Activated naive CD4-positive, alpha-beta T cell treated with anti-CD3 and anti-CD28 coated beads, Interleukin-2, amount 50 U/mL, for 24 hours (primary cell): ENCODE measurements around the gene ALDH5A1.

Experiments used
- H3K27ac Mint-ChIP-seq: one replicate; pipeline ENCODE4 v1.8.0; 2021; ENCODE audit warnings: mild to moderate bottlenecking, mixed read lengths
- H3K27me3 Mint-ChIP-seq: one replicate; pipeline ENCODE4 v1.8.0; 2021; ENCODE audit warnings: mixed read lengths
- H3K36me3 Mint-ChIP-seq: one replicate; pipeline ENCODE4 v1.8.0; 2021; ENCODE audit warnings: mixed read lengths
- H3K4me1 Mint-ChIP-seq: one replicate; pipeline ENCODE4 v1.8.0; 2021; ENCODE audit warnings: mixed read lengths
- H3K4me3 Mint-ChIP-seq: one replicate; pipeline ENCODE4 v1.8.0; 2021; ENCODE audit warnings: mild to moderate bottlenecking, mixed read lengths
- H3K9me3 Mint-ChIP-seq: one replicate; pipeline ENCODE4 v1.8.0; 2021; ENCODE audit warnings: mixed read lengths

Gene ALDH5A1

DNA sequence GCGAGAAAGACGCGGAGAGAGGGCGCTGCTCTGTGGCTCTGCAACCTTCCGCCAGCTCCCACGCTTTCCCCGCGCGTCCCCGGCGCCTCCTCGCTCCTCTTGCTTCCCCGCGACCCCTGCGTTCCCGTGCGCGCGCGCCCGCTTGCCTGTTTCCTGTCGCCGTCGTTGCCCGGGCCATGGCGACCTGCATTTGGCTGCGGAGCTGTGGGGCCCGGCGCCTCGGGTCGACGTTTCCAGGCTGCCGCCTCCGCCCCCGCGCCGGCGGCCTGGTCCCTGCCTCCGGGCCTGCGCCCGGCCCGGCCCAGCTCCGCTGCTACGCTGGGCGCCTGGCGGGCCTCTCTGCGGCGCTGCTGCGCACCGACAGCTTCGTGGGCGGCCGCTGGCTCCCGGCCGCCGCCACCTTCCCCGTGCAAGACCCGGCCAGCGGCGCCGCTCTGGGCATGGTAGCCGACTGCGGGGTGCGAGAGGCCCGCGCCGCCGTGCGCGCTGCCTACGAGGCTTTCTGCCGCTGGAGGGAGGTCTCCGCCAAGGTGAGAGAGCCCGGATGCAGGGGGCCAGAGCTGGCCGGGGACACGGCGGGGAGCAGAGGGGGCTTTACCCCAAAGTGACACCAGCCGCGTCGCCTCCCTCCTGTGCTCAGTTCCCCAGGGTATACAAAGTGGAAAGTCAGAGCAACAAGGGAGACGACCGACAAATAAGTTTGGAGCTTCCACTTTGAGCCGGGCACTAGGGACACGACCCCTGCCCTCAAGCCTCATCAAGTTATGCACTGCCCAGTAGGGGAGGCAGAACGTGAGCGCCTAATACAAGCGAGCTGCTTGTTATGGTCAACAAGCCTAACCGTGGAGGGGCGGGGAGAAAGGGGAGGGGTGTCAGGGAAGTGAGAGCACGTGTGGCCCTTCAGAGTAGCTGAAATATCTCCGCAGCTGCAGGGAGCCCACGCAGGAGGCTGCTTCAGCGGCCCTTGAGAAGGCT is at the start of gene ALDH5A1:
Gene ALDH5A1 (plus strand): TSS at position 149 of the 975 bp plus-strand sequence. CDS start 28 bp downstream, at position 177.
- H3K4me1 Mint-ChIP-seq: peaks cover 29% of the 10 kb centered on the region
- H3K27me3 Mint-ChIP-seq: no peaks in the 10 kb centered on the region
- no peaks in the 10 kb centered on the region for H3K9me3 Mint-ChIP-seq
- peaks cover 13% of the 10 kb centered on the region for H3K36me3 Mint-ChIP-seq
- peak within 1 kb of the TSS; percentile 88 for H3K4me3 Mint-ChIP-seq
- H3K27ac Mint-ChIP-seq: peak within 1 kb of the TSS; percentile 86

DNA sequence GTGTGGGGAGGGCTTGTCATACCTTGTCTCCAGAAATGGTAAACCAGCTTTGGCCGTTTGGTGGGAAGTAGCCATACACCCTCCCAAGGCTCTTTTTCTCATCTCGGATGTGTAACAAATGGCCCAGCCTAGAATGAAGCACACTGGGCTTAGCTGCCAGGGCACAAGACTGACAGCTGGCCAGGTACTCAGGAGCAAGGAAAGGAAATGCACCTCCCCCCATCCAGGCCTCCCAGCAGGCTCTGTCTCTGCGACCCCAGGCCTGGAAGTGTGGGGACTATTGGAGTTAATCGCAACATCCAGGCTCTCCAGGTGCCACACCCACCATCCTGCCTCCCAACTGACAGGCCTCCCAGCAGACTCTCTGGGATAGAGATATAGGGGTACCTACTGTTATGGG is 49.1 kb upstream of the ALDH5A1 start:
- no peaks in the 10 kb centered on the region for H3K9me3 Mint-ChIP-seq
- H3K27me3 Mint-ChIP-seq: no peaks in the 10 kb centered on the region
- H3K27ac Mint-ChIP-seq: no peak overlapping the region
- H3K4me1 Mint-ChIP-seq: no peaks in the 10 kb centered on the region
- no peaks in the 10 kb centered on the region for H3K36me3 Mint-ChIP-seq
- no peak overlapping the region for H3K4me3 Mint-ChIP-seq

DNA sequence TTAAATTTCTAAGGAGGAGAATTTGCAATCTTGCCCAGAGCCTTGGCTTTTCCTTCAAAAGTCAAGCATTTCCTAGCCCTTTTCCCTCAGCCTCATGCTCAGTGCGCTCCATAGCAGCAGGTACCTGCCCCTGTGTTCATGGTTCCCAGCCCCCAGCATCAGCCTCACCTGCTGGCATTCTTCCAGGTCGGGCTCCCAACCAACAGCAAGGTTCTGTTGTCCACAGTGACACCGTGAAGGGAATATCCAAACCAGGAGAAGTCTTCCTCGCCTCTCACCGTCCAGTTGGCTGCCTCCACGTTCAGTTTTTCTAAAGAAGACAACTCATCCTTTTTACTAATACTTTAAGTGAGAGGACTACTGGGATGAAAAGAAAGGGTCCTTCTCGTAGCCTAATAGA is 48.1 kb upstream of the ALDH5A1 start:
- H3K4me3 Mint-ChIP-seq: no peak overlapping the region
- H3K4me1 Mint-ChIP-seq: no peaks in the 10 kb centered on the region

DNA sequence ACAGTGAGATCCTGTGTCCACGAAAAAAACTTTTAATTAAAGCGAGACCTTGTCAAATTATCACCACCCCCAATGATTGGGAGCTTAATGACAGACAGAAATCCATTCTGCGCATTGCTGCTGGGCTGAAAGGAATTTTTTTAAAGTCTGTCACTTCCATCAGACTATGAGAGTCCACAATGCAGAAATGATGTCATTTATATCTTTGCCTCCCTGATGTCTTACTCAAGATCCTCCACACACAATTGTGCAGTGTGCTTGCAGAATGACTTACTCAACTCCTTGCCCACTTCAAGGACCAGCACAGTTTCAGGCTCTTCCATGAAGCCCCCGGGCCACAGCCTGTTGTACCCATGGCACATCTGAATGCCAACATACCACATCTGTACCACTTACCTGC is 46.4 kb upstream of the ALDH5A1 start:
- Mint-ChIP-seq H3K4me3 (no peak overlapping the region), H3K27me3 (no peaks in the 10 kb centered on the region), H3K36me3 (no peaks in the 10 kb centered on the region), H3K9me3 (no peaks in the 10 kb centered on the region), H3K4me1 (no peaks in the 10 kb centered on the region), H3K27ac (no peak overlapping the region)

More for the DNA sequence above, 48.1 kb upstream of the ALDH5A1 start:
- Mint-ChIP-seq H3K27me3 (no peaks in the 10 kb centered on the region), H3K27ac (no peak overlapping the region), H3K36me3 (no peaks in the 10 kb centered on the region), H3K9me3 (no peaks in the 10 kb centered on the region)

DNA sequence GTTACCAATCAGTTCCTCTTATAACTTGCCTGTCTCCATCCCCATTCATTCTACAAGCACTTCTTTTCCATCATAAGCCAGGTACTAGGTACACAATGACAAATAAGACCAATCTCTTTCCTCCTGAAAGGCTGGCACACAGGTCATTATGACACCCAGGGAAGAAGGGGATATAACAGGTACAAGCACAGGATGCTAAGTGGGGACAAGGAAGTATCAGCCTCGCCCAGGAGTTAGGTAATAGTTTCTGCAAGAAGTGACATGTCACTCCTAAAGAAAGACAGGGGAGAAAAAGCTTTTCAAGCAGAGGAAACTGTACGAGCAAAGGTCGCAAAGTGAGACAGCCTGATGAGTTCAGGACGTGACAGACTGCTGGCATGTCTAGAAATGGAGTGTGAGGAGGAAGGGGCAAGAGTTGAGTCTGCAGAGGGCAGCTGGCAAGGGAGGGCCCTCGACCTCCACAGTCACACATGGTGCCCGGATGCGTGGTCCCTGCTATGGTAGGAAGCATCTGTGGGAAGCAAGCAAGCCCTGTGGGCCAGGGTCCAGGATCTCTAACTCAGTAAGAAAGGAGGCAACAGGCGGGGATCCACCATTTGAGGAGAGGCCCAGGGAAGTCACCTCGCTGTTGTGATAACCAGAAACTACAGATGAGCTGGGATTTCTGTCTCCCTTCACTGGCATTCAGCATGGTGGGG is 45.8 kb upstream of the ALDH5A1 start:
- H3K4me3 Mint-ChIP-seq: no peak overlapping the region
- H3K27ac Mint-ChIP-seq: no peak overlapping the region
- no peaks in the 10 kb centered on the region for H3K4me1 Mint-ChIP-seq
- H3K36me3 Mint-ChIP-seq: no peaks in the 10 kb centered on the region
- no peaks in the 10 kb centered on the region for H3K27me3 Mint-ChIP-seq
- no peaks in the 10 kb centered on the region for H3K9me3 Mint-ChIP-seq

DNA sequence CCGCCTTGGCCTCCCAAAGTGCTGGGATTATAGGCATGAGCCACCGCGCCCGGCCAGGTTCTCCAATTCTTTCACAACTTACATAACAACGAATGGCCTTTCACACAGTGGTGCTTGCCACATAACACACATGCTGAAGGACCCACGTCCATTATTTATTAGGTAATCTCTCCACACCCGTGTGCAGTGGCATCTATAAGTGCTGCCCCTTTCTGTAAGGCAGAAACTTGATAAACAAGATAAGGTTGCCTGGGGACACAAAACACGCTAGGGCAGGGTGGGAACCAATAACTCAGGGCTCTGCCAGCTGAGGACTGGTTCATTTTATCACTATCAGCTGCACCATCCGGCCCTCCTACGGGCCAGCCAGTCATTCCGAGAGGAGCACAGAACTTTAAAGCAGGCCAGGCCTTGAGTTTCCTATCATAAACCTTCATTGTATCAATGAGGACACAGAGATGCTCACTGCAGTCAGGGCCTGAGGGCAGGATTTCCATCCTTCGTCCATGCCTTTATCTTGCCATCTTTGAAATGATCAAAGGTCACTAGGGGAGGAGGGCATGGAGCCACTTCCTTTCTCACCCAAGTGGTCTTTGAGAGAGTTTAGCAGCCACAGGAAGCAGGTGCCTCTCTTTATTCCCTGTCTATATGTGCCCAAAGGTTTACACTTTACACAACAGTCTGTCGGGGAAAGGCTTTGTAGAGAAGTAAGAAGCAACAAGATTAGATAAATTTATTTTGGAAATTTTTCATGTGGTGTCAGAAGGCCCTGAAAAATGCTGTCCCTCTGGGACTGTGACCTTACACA is 43.0 kb upstream of the ALDH5A1 start:
- H3K36me3 Mint-ChIP-seq: no peaks in the 10 kb centered on the region
- H3K4me3 Mint-ChIP-seq: no peak overlapping the region
- no peaks in the 10 kb centered on the region for H3K4me1 Mint-ChIP-seq
- no peaks in the 10 kb centered on the region for H3K27me3 Mint-ChIP-seq
- H3K9me3 Mint-ChIP-seq: no peaks in the 10 kb centered on the region
- H3K27ac Mint-ChIP-seq: no peak overlapping the region

DNA sequence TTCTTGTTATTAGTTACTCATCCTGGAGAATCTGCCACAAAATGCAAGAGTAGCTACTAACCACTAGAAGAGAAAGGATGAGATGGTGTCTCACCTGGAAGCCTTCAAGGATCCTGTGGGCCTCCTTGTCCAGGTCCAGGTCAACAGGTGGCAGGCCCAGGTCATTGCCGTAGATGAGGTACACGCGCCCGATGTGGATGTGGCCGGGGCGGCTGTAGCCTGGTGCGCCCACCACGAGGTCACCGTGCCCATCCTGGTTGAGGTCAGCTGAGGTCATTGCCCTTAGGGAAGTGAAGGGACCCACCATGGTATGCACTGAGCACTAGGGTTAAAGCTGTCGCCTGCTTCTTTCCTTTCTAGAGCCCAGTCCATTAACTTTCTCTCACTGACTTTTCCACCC is 40.8 kb upstream of the ALDH5A1 start:
- H3K27ac Mint-ChIP-seq: no peak overlapping the region

DNA sequence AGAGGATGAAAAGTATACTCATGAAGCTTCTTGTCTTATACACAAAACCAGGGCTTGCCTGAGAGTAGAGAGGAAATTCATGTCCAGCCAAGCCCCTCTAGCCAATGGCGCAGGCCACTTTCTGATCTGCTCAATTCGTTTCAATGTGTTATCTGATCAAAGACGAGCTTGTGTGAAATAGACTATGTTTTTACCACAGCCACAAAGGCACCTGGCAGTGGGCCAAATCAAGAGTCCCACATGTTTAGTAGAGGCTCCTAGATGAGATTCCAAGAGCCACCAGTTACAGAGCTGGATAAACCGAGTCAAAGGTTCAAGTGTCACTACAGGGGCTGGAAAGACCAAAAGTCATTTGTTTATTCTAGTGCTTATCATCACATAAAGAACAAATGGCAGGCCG is 40.3 kb upstream of the ALDH5A1 start:
- no peaks in the 10 kb centered on the region for H3K27me3 Mint-ChIP-seq
- H3K4me1 Mint-ChIP-seq: no peaks in the 10 kb centered on the region
- peaks cover 2% of the 10 kb centered on the region for H3K36me3 Mint-ChIP-seq

More for the DNA sequence above, 40.8 kb upstream of the ALDH5A1 start:
- Mint-ChIP-seq H3K9me3 (no peaks in the 10 kb centered on the region), H3K4me1 (no peaks in the 10 kb centered on the region), H3K27me3 (no peaks in the 10 kb centered on the region), H3K36me3 (peaks cover 2% of the 10 kb centered on the region), H3K4me3 (no peak overlapping the region)

DNA sequence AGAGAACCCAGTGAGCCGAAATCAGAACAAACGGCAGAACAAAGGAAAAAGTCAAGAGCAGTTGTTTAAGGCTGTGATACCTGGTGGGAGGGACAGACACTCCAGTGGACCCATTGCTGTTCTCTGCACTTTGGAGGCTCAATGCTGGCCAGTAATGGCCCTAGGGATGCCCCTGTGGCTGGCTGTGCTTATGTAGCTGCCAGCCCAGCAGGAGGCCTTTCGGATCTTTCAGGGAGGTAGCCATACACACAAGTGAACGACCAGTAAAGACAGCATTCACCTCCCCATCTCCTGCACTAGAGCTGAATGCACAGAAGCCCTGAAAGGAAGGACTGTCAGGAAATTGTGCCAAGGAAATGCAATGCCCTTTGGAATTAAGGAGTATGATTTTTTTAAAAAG is 39.7 kb upstream of the ALDH5A1 start:
- no peaks in the 10 kb centered on the region for H3K27me3 Mint-ChIP-seq
- no peak overlapping the region for H3K4me3 Mint-ChIP-seq
- H3K9me3 Mint-ChIP-seq: no peaks in the 10 kb centered on the region
- no peaks in the 10 kb centered on the region for H3K4me1 Mint-ChIP-seq
- H3K27ac Mint-ChIP-seq: no peak overlapping the region
- peaks cover 2% of the 10 kb centered on the region for H3K36me3 Mint-ChIP-seq

More for the DNA sequence above, 40.3 kb upstream of the ALDH5A1 start:
- Mint-ChIP-seq H3K27ac (no peak overlapping the region), H3K4me3 (no peak overlapping the region), H3K9me3 (no peaks in the 10 kb centered on the region)

DNA sequence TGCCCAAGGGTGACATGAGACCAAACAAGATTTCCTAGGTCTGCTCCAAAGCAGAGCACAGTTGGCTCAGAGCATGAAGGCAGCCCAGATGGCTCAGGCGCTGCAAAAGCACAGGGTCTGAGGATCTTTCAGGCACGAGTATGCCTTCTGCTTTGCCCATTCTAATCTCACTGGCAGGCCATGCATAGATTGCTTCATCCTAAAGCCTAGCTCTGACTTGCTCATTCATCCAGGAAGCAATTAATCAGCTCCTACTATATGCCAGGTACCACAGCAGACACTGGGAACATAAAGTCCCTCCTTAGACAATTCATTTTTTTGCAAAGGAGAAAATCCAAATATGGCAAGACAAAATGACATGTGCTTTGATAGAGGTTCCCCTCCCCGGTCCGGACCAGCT is 36.6 kb upstream of the ALDH5A1 start:
- Mint-ChIP-seq H3K4me3 (no peak overlapping the region), H3K27ac (no peak overlapping the region), H3K27me3 (no peaks in the 10 kb centered on the region), H3K9me3 (no peaks in the 10 kb centered on the region), H3K36me3 (peaks cover 2% of the 10 kb centered on the region), H3K4me1 (no peaks in the 10 kb centered on the region)

DNA sequence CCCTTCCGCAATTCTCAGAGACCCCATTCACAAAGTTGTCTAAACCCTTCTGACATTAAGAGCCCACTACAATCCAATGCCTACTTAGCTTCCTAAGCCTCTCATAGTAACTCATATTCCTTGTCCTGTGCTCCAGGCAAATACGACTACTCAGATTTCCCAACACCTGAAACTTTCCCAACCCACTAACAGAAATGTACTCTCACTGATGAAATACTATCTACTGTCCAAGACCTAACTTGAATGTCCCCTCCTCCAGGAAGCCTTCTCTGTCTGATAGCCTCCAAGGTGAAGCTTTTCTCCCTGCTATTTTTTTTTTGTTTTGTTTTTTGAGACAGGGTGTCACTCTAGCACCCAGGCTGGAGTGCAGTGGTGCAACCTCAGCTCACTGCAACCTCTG is 35.8 kb upstream of the ALDH5A1 start:
- H3K27ac Mint-ChIP-seq: no peak overlapping the region
- H3K36me3 Mint-ChIP-seq: peaks cover 2% of the 10 kb centered on the region
- H3K4me1 Mint-ChIP-seq: no peaks in the 10 kb centered on the region
- H3K9me3 Mint-ChIP-seq: no peaks in the 10 kb centered on the region
- H3K27me3 Mint-ChIP-seq: no peaks in the 10 kb centered on the region
- H3K4me3 Mint-ChIP-seq: no peak overlapping the region

DNA sequence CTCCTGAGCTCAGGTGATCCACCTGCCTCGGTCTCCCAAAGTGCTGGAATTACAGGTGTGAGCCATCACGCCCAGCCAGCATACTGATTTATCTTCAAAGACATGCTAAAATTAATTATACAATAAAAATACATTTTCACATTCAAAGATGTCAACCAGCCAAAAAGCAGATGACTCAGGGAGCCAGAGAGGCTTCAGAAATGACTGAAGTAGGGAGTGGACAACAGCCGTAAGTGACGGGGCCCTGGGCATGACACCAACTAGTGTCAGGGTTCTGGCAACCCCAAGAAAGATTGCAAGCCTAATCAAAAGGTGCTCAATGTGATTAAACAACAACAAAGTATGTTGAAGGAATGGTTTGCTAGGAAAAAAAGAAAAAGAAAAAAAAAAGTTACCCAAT is 33.8 kb upstream of the ALDH5A1 start:
- Mint-ChIP-seq H3K36me3 (peaks cover 2% of the 10 kb centered on the region), H3K9me3 (no peaks in the 10 kb centered on the region), H3K27me3 (no peaks in the 10 kb centered on the region), H3K4me3 (no peak overlapping the region), H3K4me1 (no peaks in the 10 kb centered on the region), H3K27ac (no peak overlapping the region)

DNA sequence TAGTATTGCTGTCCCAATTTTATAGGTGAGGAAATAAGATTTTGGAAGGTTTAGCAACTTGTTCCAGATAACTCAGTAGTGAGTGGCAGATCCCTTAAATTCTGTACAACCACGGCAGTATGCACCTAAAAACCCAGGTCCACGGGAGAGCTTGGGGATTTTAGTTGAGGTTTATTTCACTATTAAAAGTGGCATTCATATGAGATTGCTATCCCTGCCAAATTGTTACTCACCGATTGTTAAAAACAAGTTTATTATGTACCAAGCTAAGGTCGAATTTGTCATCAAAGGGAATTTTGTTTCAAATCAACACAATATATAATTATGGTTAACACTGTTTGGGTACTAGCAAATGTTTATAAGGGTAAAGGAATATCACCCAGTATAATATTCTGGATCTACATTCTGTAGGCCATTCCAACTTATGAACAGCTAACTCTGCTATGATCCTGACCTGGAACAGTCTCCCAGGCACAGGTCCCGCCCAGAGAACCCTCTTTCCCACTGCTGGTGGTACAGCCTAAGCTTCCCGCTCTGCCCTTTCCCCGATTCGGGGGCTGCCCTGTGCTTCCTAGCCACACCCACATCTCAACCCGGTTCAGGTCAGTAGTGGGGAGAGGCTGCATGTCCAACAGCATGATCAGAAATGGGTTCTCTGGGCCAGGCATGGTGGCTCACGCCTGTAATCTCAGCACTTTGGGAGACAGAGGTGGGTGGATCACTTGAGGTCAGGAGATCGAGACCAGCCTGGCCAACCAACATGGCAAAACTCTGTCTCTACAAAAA is 30.3 kb upstream of the ALDH5A1 start:
- Mint-ChIP-seq H3K4me1 (no peaks in the 10 kb centered on the region), H3K36me3 (no peaks in the 10 kb centered on the region), H3K4me3 (no peak overlapping the region), H3K9me3 (no peaks in the 10 kb centered on the region), H3K27ac (no peak overlapping the region), H3K27me3 (no peaks in the 10 kb centered on the region)

DNA sequence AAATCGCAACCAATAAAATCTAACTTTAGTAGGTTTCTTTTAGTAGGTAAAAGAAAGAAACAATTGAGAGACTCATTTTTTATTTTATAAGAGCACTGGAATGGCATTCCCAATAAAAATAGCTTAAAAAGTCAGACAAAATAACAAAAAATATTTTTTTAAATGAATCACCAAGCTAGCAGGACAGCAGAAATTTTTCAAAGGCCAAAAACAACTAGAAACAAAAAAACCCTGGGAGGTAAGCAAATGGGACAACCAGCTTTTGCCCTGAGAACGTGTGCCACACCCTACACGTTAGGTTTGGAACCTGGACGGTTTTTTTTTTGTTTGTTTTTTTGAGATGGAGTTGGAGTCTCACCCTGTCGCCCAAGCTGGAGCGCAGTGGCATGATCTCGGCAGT is 25.0 kb upstream of the ALDH5A1 start:
- no peaks in the 10 kb centered on the region for H3K4me1 Mint-ChIP-seq
- no peaks in the 10 kb centered on the region for H3K36me3 Mint-ChIP-seq
- no peak overlapping the region for H3K27ac Mint-ChIP-seq
- H3K4me3 Mint-ChIP-seq: no peak overlapping the region
- no peaks in the 10 kb centered on the region for H3K9me3 Mint-ChIP-seq
- no peaks in the 10 kb centered on the region for H3K27me3 Mint-ChIP-seq

DNA sequence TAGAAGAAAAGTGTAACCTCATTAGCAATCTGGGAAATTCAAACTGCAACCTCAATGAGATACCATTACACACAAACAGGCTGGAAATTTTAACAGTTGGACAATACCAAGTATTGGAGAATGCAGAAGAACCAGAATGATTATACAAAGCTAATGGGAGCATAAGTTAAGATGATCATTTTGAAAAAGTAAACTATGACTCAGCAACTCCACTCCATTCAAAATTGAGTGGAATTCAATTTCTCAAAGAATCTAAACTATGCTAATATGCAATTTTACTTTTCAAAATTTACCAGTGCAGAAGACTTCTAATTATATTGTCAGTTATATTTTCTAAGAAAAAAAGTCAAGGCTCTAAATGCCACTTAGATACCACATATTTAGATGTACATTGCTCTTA is 22.6 kb upstream of the ALDH5A1 start:
- H3K36me3 Mint-ChIP-seq: no peaks in the 10 kb centered on the region
- no peaks in the 10 kb centered on the region for H3K4me1 Mint-ChIP-seq
- no peaks in the 10 kb centered on the region for H3K9me3 Mint-ChIP-seq
- no peak overlapping the region for H3K4me3 Mint-ChIP-seq
- no peak overlapping the region for H3K27ac Mint-ChIP-seq
- H3K27me3 Mint-ChIP-seq: no peaks in the 10 kb centered on the region
